Measurements from ENCODE around the gene HOXD9.

The HOXD9 gene

DNA sequence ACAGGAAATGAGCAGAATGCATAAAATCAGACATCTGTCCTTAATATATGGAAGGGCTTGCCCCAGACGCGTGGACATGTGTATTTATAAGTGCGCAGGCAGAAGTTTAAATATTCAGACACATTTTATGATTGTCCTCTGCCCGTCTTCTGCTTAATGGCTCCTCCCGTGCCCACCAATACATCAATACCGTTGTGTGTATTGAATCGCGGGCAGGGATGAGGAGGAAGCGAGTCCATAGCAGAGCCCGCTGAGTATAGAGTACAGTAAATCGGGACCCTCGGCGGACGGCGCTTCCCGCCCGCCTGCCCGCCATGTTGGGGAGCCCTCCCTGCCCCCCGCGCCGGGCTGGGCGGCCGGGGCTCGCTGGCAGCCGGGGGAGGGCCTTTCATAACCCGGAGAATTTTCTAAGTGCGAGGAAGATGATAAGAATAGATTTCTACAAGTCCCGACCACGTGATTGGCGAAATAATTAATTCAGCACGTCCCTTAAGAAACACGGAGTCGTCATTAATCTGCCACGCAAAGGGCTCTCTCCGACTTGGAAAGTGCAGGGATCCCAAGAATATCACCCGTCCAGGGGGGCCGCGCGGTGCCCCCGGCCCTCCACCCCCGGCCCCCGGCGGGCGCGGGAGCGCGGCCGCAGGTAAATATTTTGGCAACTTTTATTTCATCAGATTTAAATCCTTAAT lies 34.4 kb downstream of the HOXD9 start, which contains the start of gene HOXD3:
HOXD3 (plus strand) TSS at position 501 of the 692 bp plus-strand sequence. CDS start 11,808 bp downstream, outside the sequence.
- ATAC-seq, result no peak

DNA sequence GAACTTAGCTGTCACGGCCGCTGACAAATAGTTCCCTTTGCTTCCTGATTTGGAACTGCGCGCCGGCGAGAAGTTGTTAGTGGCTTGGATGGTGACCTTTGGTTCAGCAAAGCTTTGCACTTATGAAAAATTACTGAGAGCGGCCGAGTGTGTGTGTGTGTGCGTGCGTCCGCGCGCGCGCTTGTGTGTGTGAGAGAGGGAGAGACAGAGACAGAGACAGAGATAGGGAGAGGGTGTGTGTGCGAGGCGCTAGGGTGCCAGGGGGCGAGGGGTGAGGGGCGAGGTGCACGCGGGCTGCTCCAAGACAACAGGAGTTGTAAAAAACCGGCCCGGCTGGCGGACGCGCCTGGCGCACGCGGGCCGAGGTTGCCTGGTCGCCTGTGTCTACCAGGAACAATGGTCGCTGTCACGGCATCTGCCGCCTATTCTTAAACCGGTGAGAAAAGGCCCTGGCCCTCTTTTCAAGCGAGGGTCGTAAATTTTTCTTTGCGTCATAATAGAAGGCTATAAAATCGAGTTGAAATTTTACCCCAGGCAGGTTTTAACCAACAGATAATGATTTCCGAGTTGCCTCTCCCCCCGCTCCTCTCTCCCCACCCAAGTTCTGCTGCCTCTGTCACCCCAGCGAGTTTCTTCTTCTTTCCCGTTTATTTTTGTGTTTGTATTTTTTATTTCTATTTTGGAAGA lies 35.1 kb downstream of the HOXD9 start:
- no peak for ATAC-seq

DNA sequence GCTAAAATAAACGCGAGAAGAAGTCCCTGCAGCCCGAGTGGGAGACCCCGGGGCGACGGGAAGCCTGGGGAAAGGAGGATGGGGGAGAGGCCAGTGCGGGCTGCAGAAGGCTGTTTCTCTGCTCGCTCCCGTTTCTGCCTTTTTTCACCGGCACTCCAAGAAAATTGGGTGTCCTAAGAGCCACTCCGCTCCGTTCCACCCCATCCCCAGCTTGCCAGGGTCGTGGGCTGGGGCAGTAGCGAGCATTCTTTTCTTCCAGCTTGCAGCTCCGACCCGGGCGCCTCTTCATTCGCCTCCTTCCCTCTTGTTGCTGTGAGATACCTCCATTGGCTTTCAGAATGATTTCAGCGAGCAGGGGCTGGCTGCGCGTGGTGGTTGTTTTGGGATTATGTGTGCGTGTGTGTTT lies 35.7 kb downstream of the HOXD9 start:
- no peak for ATAC-seq

DNA sequence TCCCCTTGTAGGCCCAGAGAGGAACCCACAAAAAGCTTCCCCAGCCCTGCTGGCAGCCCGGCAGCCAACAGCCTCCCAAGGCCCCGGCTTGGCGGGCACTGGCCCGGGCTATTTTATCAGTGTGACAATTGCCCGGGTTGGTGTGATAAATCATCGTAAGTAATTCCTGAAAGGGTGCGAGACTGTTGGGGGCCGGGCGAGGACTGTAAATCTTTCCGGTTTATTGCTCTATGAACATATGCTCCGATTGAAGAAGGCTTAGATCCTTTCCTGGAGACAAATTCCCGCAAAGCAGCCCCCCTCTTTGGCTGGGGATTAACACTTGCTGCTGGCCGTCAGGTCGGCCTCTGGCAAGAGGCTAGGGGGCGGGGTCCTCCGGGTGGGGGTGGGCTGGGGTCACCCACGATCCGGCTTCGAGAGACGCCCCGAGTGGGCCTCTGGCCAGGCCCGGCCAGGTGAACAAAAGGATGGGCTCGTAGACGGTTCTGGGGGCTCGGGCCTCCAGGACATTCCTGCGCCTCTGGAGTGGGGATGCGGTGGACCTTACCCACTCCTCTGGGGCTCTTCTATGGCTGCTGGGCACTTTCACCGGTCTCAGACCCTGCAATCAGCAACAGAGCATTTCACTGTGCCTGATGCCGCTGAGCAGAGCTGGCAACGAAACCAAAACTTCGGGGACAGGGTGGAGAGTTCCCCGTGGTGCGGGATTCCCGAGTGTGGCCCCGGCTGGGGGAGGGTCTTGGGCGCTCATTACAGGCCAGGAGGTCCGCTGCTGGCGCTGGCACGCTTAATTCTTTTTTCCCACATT lies 36.5 kb downstream of the HOXD9 start:
- ATAC-seq, result no peak

DNA sequence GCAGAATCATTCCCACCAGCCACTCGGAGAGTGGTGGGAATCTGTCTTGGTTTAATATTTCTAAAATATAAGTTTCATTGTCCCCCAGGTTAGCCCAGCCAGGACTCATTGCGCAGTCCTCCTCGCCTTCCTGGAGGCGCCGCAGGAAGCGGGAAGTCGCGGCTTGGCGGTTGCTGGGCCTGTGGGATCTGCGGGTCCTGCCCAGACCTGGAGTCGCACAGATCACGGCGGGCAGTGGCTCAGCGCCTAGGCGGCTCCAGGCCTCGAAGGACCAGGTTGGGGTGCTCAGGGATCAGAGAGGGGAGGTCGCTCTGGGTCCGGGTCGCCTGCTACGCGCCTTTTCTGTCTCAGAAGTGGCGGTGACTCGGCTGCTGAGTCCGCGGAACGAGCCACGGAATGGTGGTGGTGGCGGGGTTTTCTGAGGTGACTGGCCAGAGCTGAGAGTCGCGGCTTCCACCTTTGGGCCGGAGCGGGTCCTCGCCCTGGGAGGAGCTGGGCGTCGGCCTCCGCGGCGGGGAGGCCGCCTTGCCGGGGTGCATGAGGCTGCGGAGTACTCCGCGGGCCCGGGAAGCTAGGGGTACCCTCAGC lies 37.2 kb downstream of the HOXD9 start:
- ATAC-seq, result no peak

DNA sequence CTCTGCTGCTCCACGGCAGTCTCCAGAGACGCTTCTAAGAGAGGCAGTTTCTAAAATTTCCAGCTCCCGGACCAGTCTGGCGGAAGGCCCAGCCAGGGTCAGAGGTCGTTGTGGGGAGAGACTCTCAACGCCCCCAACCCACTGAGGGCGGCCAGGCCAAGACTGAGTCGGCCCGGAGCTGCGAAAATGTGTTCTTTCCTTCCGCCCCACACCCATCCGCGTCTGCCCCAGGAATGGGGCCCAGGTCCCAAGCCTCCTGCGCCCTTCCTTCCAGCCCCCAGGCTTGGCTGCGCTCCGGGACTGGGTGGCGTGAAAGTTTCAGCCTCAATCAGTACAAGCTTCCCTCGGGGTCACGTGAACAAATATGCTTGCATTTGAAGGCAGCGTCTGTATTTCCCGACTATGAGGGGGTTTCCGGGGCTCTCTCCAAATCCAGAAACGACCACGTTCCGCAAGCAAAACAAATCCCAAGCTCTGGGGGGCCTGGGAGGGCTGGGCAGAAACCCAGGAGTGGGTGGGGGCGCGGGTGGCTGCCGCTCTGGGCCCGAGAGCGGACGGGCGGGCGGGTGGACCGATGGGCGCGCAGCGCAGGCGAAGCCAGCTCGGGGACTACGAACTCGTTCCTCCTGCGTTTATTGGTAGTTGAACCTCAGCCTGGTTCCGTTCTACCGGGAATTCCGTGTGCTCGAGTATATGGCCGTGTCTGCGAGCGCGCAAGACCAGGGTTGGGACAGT lies 37.9 kb downstream of the HOXD9 start:
- ATAC-seq, result no peak

DNA sequence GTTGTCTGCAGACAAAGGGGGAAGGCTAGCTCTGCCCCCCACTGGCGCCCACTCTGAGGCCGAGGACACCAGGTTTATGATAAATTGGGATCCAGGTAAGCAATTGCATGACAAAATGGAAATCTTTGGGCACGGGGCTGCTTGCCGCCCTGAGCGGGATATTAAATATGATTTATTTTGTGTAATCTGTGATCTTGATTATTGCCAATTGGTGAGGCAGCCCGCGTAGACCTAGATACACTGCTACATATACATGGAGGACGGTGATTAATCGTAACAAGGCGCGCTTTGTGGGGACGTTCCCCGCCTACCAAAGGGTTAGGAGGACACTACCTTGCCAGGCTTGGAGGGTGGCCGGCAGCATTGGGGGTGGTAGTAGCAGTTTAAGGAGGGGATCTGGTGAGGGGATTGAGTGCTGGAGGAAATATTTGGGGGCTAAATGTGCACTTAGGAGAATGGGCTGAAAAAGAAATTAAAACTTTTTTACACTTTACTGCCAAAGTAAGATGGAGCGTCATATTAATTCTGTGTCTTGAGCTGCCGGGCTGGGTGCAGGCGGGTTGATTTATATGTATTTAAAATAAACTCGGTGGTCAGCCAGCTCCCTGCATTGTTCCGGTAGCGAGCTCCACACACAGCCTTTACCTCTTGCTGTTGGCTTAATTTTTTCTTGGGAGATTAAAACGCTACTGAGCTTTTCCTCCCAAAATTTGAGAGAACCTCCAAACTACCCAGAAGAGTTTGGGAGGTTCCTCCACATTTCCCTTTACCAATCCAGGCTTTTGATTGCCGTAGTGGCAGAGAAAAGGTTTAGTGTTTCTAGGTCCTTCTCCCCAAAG lies 38.7 kb downstream of the HOXD9 start:
- no peak for ATAC-seq

DNA sequence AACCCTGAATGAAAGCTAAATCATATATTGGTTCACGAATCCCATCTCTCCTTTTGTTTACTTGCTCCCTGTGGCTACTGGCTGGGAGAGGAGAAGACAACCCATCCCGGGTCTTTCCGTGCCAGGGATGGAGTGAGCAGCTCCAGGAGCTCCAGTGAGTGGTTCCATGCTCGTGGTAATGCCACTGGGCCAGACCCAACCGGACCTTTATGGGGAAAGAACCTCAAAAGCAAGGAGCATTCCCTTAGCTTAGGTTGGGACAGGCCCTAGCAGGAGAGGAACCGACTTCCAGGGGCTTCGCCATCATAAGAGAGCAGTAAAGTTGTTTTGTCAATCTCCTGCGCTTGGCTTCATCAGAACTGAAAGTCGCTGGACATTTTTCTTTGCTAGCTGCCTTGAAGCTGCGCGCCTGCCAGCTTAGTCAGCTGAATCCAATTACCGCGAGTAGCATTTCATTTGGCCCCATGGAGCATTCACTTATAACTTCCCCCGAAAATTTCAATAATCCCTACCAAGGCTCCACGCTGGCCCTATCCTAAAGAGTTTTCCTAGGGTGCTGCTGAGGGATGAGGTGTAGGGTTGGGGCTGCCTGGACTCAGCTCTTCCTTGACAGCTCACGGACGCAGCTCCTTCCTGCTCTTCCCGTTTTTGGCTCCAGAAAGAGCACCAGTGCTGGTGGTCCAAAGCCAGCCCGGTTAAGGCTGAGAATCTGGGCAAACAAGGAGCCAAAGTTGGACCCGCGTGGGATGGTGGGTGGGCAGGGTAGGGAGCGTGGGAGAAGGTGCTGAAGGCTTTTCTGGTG lies 39.5 kb downstream of the HOXD9 start:
- no peak for ATAC-seq

DNA sequence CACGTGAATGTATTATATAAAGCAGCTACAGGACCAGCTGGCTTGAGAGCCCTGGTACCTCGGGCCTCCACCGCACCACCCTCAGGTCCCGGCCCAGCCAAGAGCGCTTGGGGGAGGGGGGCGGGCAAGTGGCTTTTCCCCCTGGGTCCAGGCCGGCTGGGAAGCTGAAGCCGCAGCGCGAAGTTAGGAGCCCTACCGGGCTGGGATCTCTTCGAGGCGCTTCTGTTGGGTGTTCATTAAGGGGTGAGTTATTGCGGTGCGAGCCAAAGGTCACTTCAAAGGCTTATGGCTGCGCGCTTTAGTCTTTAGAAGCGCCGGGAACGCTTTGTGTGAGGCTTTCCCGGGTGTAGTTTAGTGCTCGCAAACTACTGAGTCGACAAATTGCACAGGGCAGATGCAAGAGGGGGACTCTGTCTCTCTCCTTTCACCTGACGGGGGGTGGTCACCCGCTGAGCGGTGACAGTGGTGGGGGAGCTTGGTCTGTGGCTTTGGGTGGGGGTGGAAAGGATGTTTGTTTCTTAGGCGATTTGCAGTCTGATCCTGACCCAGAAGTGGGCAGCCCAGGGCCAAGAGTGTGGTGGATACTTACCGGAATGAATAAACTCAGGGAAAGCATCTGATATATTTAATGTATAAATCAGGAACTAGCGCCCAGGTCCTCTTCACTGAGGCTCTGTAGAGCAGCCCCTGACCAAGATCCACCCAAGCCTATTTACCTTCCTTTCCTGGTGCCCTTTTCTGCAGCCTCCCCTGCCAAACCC lies 40.6 kb downstream of the HOXD9 start:
- ATAC-seq, result no peak

DNA sequence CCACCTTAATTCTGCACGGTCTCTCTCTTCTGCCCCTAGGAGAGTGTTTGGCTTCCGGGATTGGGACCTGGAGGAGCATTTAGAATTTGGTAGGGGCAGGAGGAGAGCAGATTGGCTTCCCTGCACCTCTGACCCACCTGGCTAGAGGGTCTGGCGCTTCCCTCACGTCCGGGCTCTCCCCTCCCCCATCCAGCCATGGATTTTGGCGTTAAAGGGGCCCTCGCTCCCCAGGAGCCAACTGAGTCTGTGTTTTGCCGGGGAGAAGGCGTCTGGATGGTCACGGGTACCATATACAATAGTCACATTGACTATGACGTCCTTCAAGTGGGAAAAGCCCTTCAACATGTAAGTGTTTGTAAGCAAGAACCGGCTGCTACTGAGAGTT lies 41.1 kb downstream of the HOXD9 start:
- ATAC-seq, result no peak

DNA sequence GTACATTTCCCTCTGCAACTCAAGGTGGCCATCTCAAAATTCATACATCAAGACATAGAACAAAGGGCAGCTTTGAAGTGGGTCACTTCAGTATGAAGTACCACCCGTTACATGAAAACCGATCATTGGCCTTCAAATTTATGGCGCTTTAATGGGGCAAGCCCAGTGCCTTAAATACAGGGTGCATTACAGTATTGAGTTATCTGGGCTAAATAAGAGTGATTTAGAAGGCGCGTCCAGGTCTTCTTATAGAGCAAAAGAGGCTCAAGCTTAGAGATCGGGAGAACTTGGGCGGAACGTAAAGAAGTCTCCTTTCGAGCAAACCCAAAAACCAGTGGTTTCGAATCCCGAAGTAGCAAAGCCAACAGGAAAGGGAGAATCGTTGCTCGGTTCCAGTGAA lies 41.7 kb downstream of the HOXD9 start:
- no peak for ATAC-seq

DNA sequence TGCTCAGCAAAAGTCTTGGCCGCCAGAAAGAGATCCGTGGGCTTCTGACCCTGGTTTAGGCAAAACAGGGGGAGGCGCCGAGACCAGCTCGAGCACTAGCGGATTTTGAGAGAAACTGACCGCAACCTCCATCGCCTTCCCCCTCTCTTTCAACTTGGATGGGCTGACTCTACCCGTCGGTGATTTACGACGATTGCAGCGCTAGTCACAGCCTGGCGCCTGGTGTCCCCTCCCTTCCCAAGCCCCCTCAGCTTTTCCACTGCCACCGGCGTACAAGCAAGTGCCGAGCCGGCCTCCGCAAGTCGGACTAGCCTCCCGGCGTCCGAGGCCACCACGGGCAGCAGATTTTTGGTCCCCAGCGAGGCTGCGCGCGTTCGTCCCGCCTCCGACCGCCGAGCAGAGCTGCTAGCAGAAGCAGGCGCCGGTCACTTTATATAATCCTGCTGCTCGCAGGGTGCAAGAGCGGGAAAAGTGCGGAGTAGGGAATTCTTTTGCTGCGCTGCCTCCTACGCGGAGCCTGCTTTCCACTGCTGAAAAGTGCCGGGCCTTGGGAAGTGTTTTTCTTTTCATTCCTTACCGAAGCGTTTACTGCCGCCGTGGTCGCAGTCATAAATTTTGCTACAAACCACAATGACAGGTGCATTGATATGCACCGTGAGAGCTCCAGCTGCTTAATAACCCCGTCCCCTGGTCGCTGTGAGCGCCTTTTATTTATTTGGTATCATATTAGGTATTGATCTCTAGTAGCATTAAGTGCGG lies 42.3 kb downstream of the HOXD9 start:
- no peak for ATAC-seq

DNA sequence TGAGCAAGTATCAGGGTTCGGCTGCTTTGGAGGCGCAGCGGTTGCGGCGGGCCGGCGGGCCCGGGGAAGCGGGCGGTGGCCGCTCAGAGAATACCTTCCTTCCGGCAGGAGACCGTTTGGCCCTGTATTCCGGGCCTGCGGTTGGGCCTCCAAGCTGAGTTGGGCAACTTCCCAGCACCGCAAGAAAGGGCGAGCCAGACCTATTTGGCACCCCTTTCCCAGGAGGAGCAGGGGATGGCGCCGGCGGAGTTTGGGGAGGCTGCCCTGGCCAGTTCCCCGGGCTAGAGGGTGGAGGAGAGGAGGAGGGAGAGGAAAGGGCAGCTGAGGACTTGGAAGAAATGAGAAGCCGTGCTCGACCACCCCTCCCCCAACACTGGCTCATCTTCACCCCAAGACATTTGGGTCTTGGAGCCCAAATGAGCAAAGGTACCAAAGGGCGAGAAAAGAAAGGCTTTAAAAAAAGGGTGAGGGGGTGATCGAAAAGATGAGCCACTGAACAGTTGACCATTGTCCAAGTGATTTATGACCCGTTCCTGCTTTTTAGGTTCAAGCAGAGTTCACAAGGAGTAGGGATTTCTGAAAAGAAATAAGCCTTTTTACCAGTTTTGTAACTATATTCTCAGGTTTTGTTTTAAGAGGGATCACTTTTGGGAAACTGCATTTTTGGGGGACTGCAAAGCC lies 43.0 kb downstream of the HOXD9 start:
- ATAC-seq, result no peak

DNA sequence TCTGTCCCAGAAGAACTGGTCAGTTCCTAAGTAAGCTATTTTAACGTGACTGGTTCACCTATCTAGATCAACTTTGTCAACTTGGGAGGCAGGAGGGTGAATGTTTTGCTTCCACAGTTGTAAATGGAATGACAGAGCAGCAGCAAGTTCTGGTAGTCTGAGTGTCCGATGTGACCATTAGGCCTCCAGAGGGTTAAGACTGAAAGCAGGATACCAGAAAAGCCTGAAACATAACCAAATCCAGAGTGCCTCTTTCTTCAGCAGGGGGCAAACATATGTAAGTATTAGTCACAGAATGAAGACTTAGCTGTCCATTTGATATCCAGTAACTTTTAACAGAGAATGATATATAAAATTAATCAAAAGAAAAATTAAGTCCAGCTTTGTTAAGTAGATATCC lies 43.8 kb downstream of the HOXD9 start:
- no peak for ATAC-seq

DNA sequence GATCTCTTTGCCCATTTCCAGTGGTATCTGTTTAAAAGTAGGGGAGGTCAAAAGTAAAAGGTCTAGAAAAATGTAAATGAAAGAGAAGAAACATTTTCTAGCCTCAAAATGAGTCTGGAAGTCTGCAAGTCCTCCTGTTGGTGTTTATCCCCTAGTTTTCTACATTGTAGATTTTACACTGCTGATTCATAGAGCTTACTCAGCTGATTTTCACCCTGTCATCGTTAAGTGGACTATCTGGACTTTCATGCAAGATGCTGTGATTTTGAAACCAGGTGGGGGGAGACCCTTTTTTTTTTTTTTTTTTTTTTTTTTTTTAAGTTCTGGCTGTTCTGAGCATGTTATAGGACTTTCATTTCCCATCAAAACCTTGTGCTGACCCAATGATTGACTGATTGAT lies 44.9 kb downstream of the HOXD9 start:
- ATAC-seq, result no peak

DNA sequence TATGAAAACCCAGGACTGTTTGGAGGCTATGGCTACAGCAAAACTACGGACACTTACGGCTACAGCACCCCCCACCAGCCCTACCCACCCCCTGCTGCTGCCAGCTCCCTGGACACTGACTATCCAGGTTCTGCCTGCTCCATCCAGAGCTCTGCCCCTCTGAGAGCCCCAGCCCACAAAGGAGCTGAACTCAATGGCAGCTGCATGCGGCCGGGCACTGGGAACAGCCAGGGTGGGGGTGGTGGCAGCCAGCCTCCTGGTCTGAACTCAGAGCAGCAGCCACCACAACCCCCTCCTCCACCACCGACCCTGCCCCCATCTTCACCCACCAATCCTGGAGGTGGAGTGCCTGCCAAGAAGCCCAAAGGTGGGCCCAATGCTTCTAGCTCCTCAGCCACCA lies 46.7 kb downstream of the HOXD9 start:
- ATAC-seq, result no peak

DNA sequence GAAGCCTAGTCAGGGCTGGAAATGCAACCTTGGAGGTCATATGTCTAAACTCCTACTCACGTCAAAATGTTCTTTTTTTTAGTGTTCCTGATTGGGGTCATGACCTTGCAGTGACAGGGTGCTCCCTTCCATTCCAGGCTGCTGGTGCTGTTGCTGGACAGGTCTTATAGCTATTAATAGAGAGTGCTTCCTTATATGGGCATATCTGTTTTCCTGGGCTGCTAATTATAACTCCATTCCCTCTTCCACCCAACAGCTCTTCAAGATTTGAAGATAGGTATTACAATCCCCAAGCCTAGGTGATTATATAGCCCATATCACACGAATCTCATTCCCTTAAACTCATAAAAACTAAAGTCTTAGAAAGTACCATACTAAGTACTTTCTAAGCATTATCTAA lies 47.2 kb downstream of the HOXD9 start:
- no peak for ATAC-seq

DNA sequence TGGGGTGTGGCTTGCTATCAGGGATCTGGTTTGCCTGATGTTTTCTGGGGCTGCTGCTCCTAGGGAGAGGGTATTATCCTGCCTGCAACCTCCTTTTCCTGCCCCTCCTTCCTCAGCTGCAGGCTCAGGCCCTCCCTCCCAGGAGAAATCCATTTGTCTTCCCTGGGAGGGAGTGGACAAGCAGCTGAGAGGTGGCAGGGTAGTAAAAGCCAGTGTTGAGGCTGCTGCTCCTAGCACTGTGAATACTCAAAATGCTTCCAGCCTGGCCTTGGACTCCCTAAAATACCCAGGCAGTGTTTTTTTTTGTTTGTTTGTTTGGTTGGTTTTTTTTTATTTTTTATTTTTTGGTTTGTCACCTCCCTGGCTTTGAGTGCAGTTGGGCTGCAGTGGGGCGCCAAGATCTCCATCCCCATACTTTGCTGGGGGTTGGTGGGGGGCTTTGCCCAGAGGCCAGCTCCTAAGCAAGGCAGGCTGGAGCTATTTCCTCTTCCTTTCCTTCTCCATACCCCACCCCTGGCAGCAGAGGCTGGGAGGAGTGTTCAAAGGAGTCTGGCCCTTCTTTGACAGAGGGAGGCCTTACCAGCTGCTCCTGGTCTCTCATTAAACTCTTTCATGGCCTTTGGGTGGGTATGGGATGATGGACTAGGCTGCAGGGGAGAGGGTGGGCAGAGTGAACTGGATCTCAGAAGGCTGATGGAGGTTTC lies 48.2 kb downstream of the HOXD9 start:
- ATAC-seq, result no peak
